Astrocyte of the cerebellum (primary cell): ENCODE results near the gene ZNF512B.
A peak's percentile ranks its signal among the peaks of the same experiment; 100 is the strongest.
"Not testable (repeated sequence)": the region's sequence is repeated elsewhere in the genome, so short reads cannot be mapped to it uniquely, and the experiment has no call there.

Experiments
- DNase-seq: peaks from one replicate; pipeline ENCODE4 v3.0.0-alpha.2; 2011; ENCODE audit warnings: low read depth
- H3K4me3 ChIP-seq: 2 replicates; pipeline ENCODE4 v1.5.1; 2011; ENCODE audit warnings: mild to moderate bottlenecking, low read depth, low read length, moderate library complexity
- in situ Hi-C: cut with HindIII; loops from 2 replicates; pipeline ENCODE4 v1.10.0; 2017; ENCODE audit warnings: low sequenced_read_pairs
- TF ChIP-seq, protein P1 (sequence below): IDR thresholded peaks from 2 replicates; pipeline ENCODE4 v1.5.1; 2012; ENCODE audit warnings: low read length, low read depth, moderate library complexity, mild to moderate bottlenecking; ENCODE audit errors: missing control alignments

The ZNF512B gene

GRCh38 chr20:63972312-63973159 is 2.8 kb upstream of the ZNF512B start:
- in situ Hi-C loops = no loop called here

GRCh38 chr20:63971960-63972311 is 2.2 kb upstream of the ZNF512B start:
- H3K4me3 ChIP-seq, in situ Hi-C loops, DNase-seq: not testable (repeated sequence)

More at GRCh38 chr20:63972312-63973159, 2.8 kb upstream of the ZNF512B start:
- no peak overlapping the region for H3K4me3 ChIP-seq
- no peak for DNase-seq
- TF ChIP-seq, protein P1, sequence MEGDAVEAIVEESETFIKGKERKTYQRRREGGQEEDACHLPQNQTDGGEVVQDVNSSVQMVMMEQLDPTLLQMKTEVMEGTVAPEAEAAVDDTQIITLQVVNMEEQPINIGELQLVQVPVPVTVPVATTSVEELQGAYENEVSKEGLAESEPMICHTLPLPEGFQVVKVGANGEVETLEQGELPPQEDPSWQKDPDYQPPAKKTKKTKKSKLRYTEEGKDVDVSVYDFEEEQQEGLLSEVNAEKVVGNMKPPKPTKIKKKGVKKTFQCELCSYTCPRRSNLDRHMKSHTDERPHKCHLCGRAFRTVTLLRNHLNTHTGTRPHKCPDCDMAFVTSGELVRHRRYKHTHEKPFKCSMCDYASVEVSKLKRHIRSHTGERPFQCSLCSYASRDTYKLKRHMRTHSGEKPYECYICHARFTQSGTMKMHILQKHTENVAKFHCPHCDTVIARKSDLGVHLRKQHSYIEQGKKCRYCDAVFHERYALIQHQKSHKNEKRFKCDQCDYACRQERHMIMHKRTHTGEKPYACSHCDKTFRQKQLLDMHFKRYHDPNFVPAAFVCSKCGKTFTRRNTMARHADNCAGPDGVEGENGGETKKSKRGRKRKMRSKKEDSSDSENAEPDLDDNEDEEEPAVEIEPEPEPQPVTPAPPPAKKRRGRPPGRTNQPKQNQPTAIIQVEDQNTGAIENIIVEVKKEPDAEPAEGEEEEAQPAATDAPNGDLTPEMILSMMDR = no peak

GRCh38 chr20:63970714-63971431 is 1.1 kb upstream of the ZNF512B start:
- in situ Hi-C loops = no loop called here
- H3K4me3 ChIP-seq = no peak overlapping the region
- TF ChIP-seq, protein P1 = no peak
- DNase-seq = no peak

GRCh38 chr20:63968928-63969760 is 586 bp downstream of the ZNF512B start:
- in situ Hi-C loops = no loop called here
- TF ChIP-seq, protein P1 = no peak
- H3K4me3 ChIP-seq = peak overlapping the region; percentile 71
- no peak for DNase-seq

- TF ChIP-seq, protein P1 = no peak
- H3K4me3 ChIP-seq = peak overlapping the region; percentile 71
- in situ Hi-C loops = no loop called here
- no peak for DNase-seq
Measured at GRCh38 chr20:63968136-63968927, 1.4 kb downstream of the ZNF512B start.

- DNase-seq = no peak
- in situ Hi-C loops = no loop called here
- TF ChIP-seq, protein P1 = no peak
- H3K4me3 ChIP-seq = no peak overlapping the region
Measured at GRCh38 chr20:63967330-63968135, 2.2 kb downstream of the ZNF512B start.
